ENCODE data around the gene LAPTM4A.
A peak's percentile ranks its signal among the peaks of the same experiment; 100 is the strongest.
"Not testable (repeated sequence)": the region's sequence is repeated elsewhere in the genome, so short reads cannot be mapped to it uniquely, and the experiment has no call there.

The LAPTM4A gene

GRCh38 chr2:20077411-20077940 lies 26.0 kb upstream of the LAPTM4A start:
- H3K36me3 ChIP-seq (ENCODE audit: control insufficient read depth in 1 of 2, insufficient read depth in 2 of 2, low read length in 2 of 2) = no peaks in the 10 kb centered on the region
- no peak overlapping the region for H3K9ac ChIP-seq (ENCODE audit: low read depth in 1 of 2, low read length in 2 of 2)
- no peak overlapping the region for H3K4me3 ChIP-seq (ENCODE audit: low read depth in 1 of 2, low read length in 2 of 2)
- H3K27me3 ChIP-seq (ENCODE audit: control insufficient read depth in 1 of 2, insufficient read depth in 2 of 2, low read length in 2 of 2) = no peaks in the 10 kb centered on the region
- H3K9me3 ChIP-seq (ENCODE audit: control insufficient read depth in 1 of 2, low read length in 2 of 2) = peaks cover 5 to 7% of the 10 kb centered on the region in 2 donors
- H3K4me1 ChIP-seq (ENCODE audit: control insufficient read depth in 1 of 2, insufficient read depth in 2 of 2, low read length in 2 of 2) = no peaks in the 10 kb centered on the region
- H3K27ac ChIP-seq (ENCODE audit: low read depth, low read length) = no peak overlapping the region

GRCh38 chr2:20076757-20077156 lies 25.3 kb upstream of the LAPTM4A start:
- H3K27ac ChIP-seq (ENCODE audit: low read depth, low read length) = no peak overlapping the region

GRCh38 chr2:20074901-20075300 lies 23.5 kb upstream of the LAPTM4A start:
- H3K4me1 ChIP-seq (ENCODE audit: control insufficient read depth in 1 of 2, insufficient read depth in 2 of 2, low read length in 2 of 2) = peaks cover 0 to 6% of the 10 kb centered on the region in 2 donors
- peaks cover 5 to 7% of the 10 kb centered on the region in 2 donors for H3K9me3 ChIP-seq (ENCODE audit: control insufficient read depth in 1 of 2, low read length in 2 of 2)
- no peak overlapping the region for H3K9ac ChIP-seq (ENCODE audit: low read depth in 1 of 2, low read length in 2 of 2)
- H3K36me3 ChIP-seq (ENCODE audit: control insufficient read depth in 1 of 2, insufficient read depth in 2 of 2, low read length in 2 of 2) = no peaks in the 10 kb centered on the region
- no peak overlapping the region for H3K27ac ChIP-seq (ENCODE audit: low read depth, low read length)
- H3K4me3 ChIP-seq (ENCODE audit: low read depth in 1 of 2, low read length in 2 of 2) = no peak overlapping the region
- no peaks in the 10 kb centered on the region for H3K27me3 ChIP-seq (ENCODE audit: control insufficient read depth in 1 of 2, insufficient read depth in 2 of 2, low read length in 2 of 2)

More at GRCh38 chr2:20076757-20077156, 25.3 kb upstream of the LAPTM4A start:
- H3K4me1 ChIP-seq (ENCODE audit: control insufficient read depth in 1 of 2, insufficient read depth in 2 of 2, low read length in 2 of 2) = peaks cover 0 to under 1% of the 10 kb centered on the region in 2 donors
- no peak overlapping the region for H3K4me3 ChIP-seq (ENCODE audit: low read depth in 1 of 2, low read length in 2 of 2)
- H3K27me3 ChIP-seq (ENCODE audit: control insufficient read depth in 1 of 2, insufficient read depth in 2 of 2, low read length in 2 of 2) = no peaks in the 10 kb centered on the region
- H3K9ac ChIP-seq (ENCODE audit: low read depth in 1 of 2, low read length in 2 of 2) = no peak overlapping the region
- no peaks in the 10 kb centered on the region for H3K36me3 ChIP-seq (ENCODE audit: control insufficient read depth in 1 of 2, insufficient read depth in 2 of 2, low read length in 2 of 2)
- H3K9me3 ChIP-seq (ENCODE audit: control insufficient read depth in 1 of 2, low read length in 2 of 2) = peaks cover 5 to 7% of the 10 kb centered on the region in 2 donors

GRCh38 chr2:20074046-20074648 lies 22.7 kb upstream of the LAPTM4A start:
- H3K36me3 ChIP-seq (ENCODE audit: control insufficient read depth in 1 of 2, insufficient read depth in 2 of 2, low read length in 2 of 2); H3K4me3 ChIP-seq (ENCODE audit: low read depth in 1 of 2, low read length in 2 of 2); H3K9me3 ChIP-seq (ENCODE audit: control insufficient read depth in 1 of 2, low read length in 2 of 2); H3K27me3 ChIP-seq (ENCODE audit: control insufficient read depth in 1 of 2, insufficient read depth in 2 of 2, low read length in 2 of 2); H3K9ac ChIP-seq (ENCODE audit: low read depth in 1 of 2, low read length in 2 of 2); H3K27ac ChIP-seq (ENCODE audit: low read depth, low read length); H3K4me1 ChIP-seq (ENCODE audit: control insufficient read depth in 1 of 2, insufficient read depth in 2 of 2, low read length in 2 of 2): not testable (repeated sequence)

- no peak overlapping the region for H3K4me3 ChIP-seq (ENCODE audit: low read depth in 1 of 2, low read length in 2 of 2)
- no peak overlapping the region for H3K9ac ChIP-seq (ENCODE audit: low read depth in 1 of 2, low read length in 2 of 2)
- H3K4me1 ChIP-seq (ENCODE audit: control insufficient read depth in 1 of 2, insufficient read depth in 2 of 2, low read length in 2 of 2) = peaks cover 0 to 6% of the 10 kb centered on the region in 2 donors
- no peak overlapping the region for H3K27ac ChIP-seq (ENCODE audit: low read depth, low read length)
- no peaks in the 10 kb centered on the region for H3K36me3 ChIP-seq (ENCODE audit: control insufficient read depth in 1 of 2, insufficient read depth in 2 of 2, low read length in 2 of 2)
- H3K9me3 ChIP-seq (ENCODE audit: control insufficient read depth in 1 of 2, low read length in 2 of 2) = peaks cover 5 to 7% of the 10 kb centered on the region in 2 donors
- no peaks in the 10 kb centered on the region for H3K27me3 ChIP-seq (ENCODE audit: control insufficient read depth in 1 of 2, insufficient read depth in 2 of 2, low read length in 2 of 2)
Measured at GRCh38 chr2:20073460-20073859, 22.0 kb upstream of the LAPTM4A start.

GRCh38 chr2:20072436-20073158 lies 21.2 kb upstream of the LAPTM4A start:
- Histone ChIP-seq H3K9ac (ENCODE audit: low read depth in 1 of 2, low read length in 2 of 2) (no peak overlapping the region), H3K4me1 (ENCODE audit: control insufficient read depth in 1 of 2, insufficient read depth in 2 of 2, low read length in 2 of 2) (peaks cover 0 to 6% of the 10 kb centered on the region in 2 donors), H3K27me3 (ENCODE audit: control insufficient read depth in 1 of 2, insufficient read depth in 2 of 2, low read length in 2 of 2) (no peaks in the 10 kb centered on the region), H3K27ac (ENCODE audit: low read depth, low read length) (no peak overlapping the region), H3K4me3 (ENCODE audit: low read depth in 1 of 2, low read length in 2 of 2) (no peak overlapping the region), H3K36me3 (ENCODE audit: control insufficient read depth in 1 of 2, insufficient read depth in 2 of 2, low read length in 2 of 2) (no peaks in the 10 kb centered on the region), H3K9me3 (ENCODE audit: control insufficient read depth in 1 of 2, low read length in 2 of 2) (peaks cover 3% of the 10 kb centered on the region in 2 donors)

- Histone ChIP-seq H3K36me3 (ENCODE audit: control insufficient read depth in 1 of 2, insufficient read depth in 2 of 2, low read length in 2 of 2) (no peaks in the 10 kb centered on the region), H3K9me3 (ENCODE audit: control insufficient read depth in 1 of 2, low read length in 2 of 2) (peaks cover 0 to 2% of the 10 kb centered on the region in 2 donors), H3K4me1 (ENCODE audit: control insufficient read depth in 1 of 2, insufficient read depth in 2 of 2, low read length in 2 of 2) (peaks cover 0 to 6% of the 10 kb centered on the region in 2 donors), H3K4me3 (ENCODE audit: low read depth in 1 of 2, low read length in 2 of 2) (no peak overlapping the region), H3K27ac (ENCODE audit: low read depth, low read length) (peak overlapping the region; percentile 45), H3K27me3 (ENCODE audit: control insufficient read depth in 1 of 2, insufficient read depth in 2 of 2, low read length in 2 of 2) (no peaks in the 10 kb centered on the region), H3K9ac (ENCODE audit: low read depth in 1 of 2, low read length in 2 of 2) (no peak overlapping the region)
Measured at GRCh38 chr2:20071397-20072383, 20.3 kb upstream of the LAPTM4A start.

- Histone ChIP-seq H3K27me3 (ENCODE audit: control insufficient read depth in 1 of 2, insufficient read depth in 2 of 2, low read length in 2 of 2) (no peaks in the 10 kb centered on the region), H3K4me3 (ENCODE audit: low read depth in 1 of 2, low read length in 2 of 2) (no peak overlapping the region), H3K36me3 (ENCODE audit: control insufficient read depth in 1 of 2, insufficient read depth in 2 of 2, low read length in 2 of 2) (no peaks in the 10 kb centered on the region), H3K9me3 (ENCODE audit: control insufficient read depth in 1 of 2, low read length in 2 of 2) (peaks cover 0 to 2% of the 10 kb centered on the region in 2 donors), H3K4me1 (ENCODE audit: control insufficient read depth in 1 of 2, insufficient read depth in 2 of 2, low read length in 2 of 2) (peaks cover 7 to 14% of the 10 kb centered on the region in 2 donors), H3K27ac (ENCODE audit: low read depth, low read length) (no peak overlapping the region), H3K9ac (ENCODE audit: low read depth in 1 of 2, low read length in 2 of 2) (no peak overlapping the region)
Measured at GRCh38 chr2:20069756-20070155, 18.3 kb upstream of the LAPTM4A start.

- Histone ChIP-seq H3K4me1 (ENCODE audit: control insufficient read depth in 1 of 2, insufficient read depth in 2 of 2, low read length in 2 of 2) (peaks cover 7 to 14% of the 10 kb centered on the region in 2 donors), H3K27ac (ENCODE audit: low read depth, low read length) (no peak overlapping the region), H3K4me3 (ENCODE audit: low read depth in 1 of 2, low read length in 2 of 2) (no peak overlapping the region), H3K9ac (ENCODE audit: low read depth in 1 of 2, low read length in 2 of 2) (no peak overlapping the region), H3K27me3 (ENCODE audit: control insufficient read depth in 1 of 2, insufficient read depth in 2 of 2, low read length in 2 of 2) (no peaks in the 10 kb centered on the region), H3K9me3 (ENCODE audit: control insufficient read depth in 1 of 2, low read length in 2 of 2) (peaks cover 0 to 2% of the 10 kb centered on the region in 2 donors), H3K36me3 (ENCODE audit: control insufficient read depth in 1 of 2, insufficient read depth in 2 of 2, low read length in 2 of 2) (no peaks in the 10 kb centered on the region)
Measured at GRCh38 chr2:20067992-20068584, 16.7 kb upstream of the LAPTM4A start.

Measured in duodenal mucosa (tissue), 2 donors.